ENCODE data around the gene ZNRF3.

The ZNRF3 gene

GRCh38 chr22:28999510-28999909, 116.1 kb downstream of the ZNRF3 start:
- Histone ChIP-seq H3K9me2 (replicated peaks; ENCODE audit: insufficient read depth, low read length) (no peaks in the 10 kb centered on the region), H3K4me2 (ENCODE audit: low read depth, low read length, poor library complexity, severe bottlenecking) (no peak overlapping the region), H3K4me3 (ENCODE audit: insufficient read depth, low read length, poor library complexity, severe bottlenecking) (no peak overlapping the region), H3K9me3 (ENCODE audit: insufficient read depth, low read length) (no peaks in the 10 kb centered on the region), H3K9ac (ENCODE audit: low read length) (no peak overlapping the region), H3K27me3 (ENCODE audit: low read length) (no peaks in the 10 kb centered on the region), H2AFZ (ENCODE audit: low read depth, low read length, severe bottlenecking) (no peak overlapping the region), H3K79me2 (ENCODE audit: insufficient read depth, low read length) (no peaks in the 10 kb centered on the region), H3K36me3 (ENCODE audit: low read length) (no peaks in the 10 kb centered on the region), H4K20me1 (ENCODE audit: low read depth, low read length) (no peaks in the 10 kb centered on the region), H3F3A (ENCODE audit: insufficient read depth) (no peaks in the 10 kb centered on the region), H3K27ac (ENCODE audit: low read depth, low read length) (no peak overlapping the region)
- TF ChIP-seq CTCF (IDR thresholded peaks at IDR 0.05; ENCODE audit: insufficient read depth, low read length, poor library complexity, severe bottlenecking) (no peak), EZH2phosphoT487 (conservative IDR thresholded peaks at IDR 0.05; ENCODE audit: low read length) (no peak)

- Histone ChIP-seq H3K36me3 (ENCODE audit: low read length) (no peaks in the 10 kb centered on the region), H3K4me2 (ENCODE audit: low read depth, low read length, poor library complexity, severe bottlenecking) (no peak overlapping the region)
- TF ChIP-seq CTCF (IDR thresholded peaks at IDR 0.05; ENCODE audit: insufficient read depth, low read length, poor library complexity, severe bottlenecking): no peak
- TF ChIP-seq EZH2phosphoT487 (conservative IDR thresholded peaks at IDR 0.05; ENCODE audit: low read length): no peak
These were observed 116.7 kb downstream of the ZNRF3 start for GRCh38 chr22:28999919-29000556.

GRCh38 chr22:29000641-29001040, 117.3 kb downstream of the ZNRF3 start:
- H3K9me3 ChIP-seq (ENCODE audit: insufficient read depth, low read length): no peaks in the 10 kb centered on the region
- no peaks in the 10 kb centered on the region for H3K36me3 ChIP-seq (ENCODE audit: low read length)
- H3K79me2 ChIP-seq (ENCODE audit: insufficient read depth, low read length): no peaks in the 10 kb centered on the region
- no peak overlapping the region for H3K4me2 ChIP-seq (ENCODE audit: low read depth, low read length, poor library complexity, severe bottlenecking)
- no peaks in the 10 kb centered on the region for H4K20me1 ChIP-seq (ENCODE audit: low read depth, low read length)
- no peak overlapping the region for H3K4me3 ChIP-seq (ENCODE audit: insufficient read depth, low read length, poor library complexity, severe bottlenecking)
- TF ChIP-seq EZH2phosphoT487 (conservative IDR thresholded peaks at IDR 0.05; ENCODE audit: low read length): no peak
- no peak for TF ChIP-seq CTCF (IDR thresholded peaks at IDR 0.05; ENCODE audit: insufficient read depth, low read length, poor library complexity, severe bottlenecking)
- H3K27me3 ChIP-seq (ENCODE audit: low read length): no peaks in the 10 kb centered on the region
- H2AFZ ChIP-seq (ENCODE audit: low read depth, low read length, severe bottlenecking): no peak overlapping the region
- H3K9ac ChIP-seq (ENCODE audit: low read length): no peak overlapping the region
- no peaks in the 10 kb centered on the region for H3F3A ChIP-seq (ENCODE audit: insufficient read depth)
- no peaks in the 10 kb centered on the region for H3K9me2 ChIP-seq (replicated peaks; ENCODE audit: insufficient read depth, low read length)
- no peak overlapping the region for H3K27ac ChIP-seq (ENCODE audit: low read depth, low read length)

More at GRCh38 chr22:28999919-29000556, 116.7 kb downstream of the ZNRF3 start:
- Histone ChIP-seq H3K4me3 (ENCODE audit: insufficient read depth, low read length, poor library complexity, severe bottlenecking) (no peak overlapping the region), H4K20me1 (ENCODE audit: low read depth, low read length) (no peaks in the 10 kb centered on the region), H3K27ac (ENCODE audit: low read depth, low read length) (no peak overlapping the region), H3K79me2 (ENCODE audit: insufficient read depth, low read length) (no peaks in the 10 kb centered on the region), H3K9me3 (ENCODE audit: insufficient read depth, low read length) (no peaks in the 10 kb centered on the region), H3K27me3 (ENCODE audit: low read length) (no peaks in the 10 kb centered on the region), H3F3A (ENCODE audit: insufficient read depth) (no peaks in the 10 kb centered on the region), H3K9ac (ENCODE audit: low read length) (no peak overlapping the region), H2AFZ (ENCODE audit: low read depth, low read length, severe bottlenecking) (no peak overlapping the region), H3K9me2 (replicated peaks; ENCODE audit: insufficient read depth, low read length) (no peaks in the 10 kb centered on the region)

Data from SU-DHL-6 (cell line).